AG04449 (cell line): ENCODE results near the gene NGEF.

Experiments
- CTCF ChIA-PET: fragments of 350-600 bp; formaldehyde crosslinking; extraction: SDS; loops from one replicate; lab custom pipeline; 2021; ENCODE audit warnings: antibody characterized with exemption; lab: Yijun Ruan, JAX
- POLR2A ChIA-PET: fragments of 400-600, 350-600 bp; formaldehyde crosslinking; extraction: SDS; loops from one replicate; lab custom pipeline; 2020; ENCODE audit warnings: antibody characterized with exemption, inconsistent platforms; lab: Yijun Ruan, JAX
- DNase-seq: peaks from one replicate; pipeline ENCODE4 v3.0.0-alpha.2; 2010; ENCODE audit warnings: low read depth, low spot score
- H3K4me3 ChIP-seq: 2 replicates; pipeline ENCODE4 v1.5.1; 2011; ENCODE audit warnings: low read depth, mild to moderate bottlenecking, control low read depth, low read length
- CTCF ChIP-seq: IDR thresholded peaks from one replicate; pipeline ENCODE4 v1.5.1; 2011; ENCODE audit warnings: mild to moderate bottlenecking, moderate library complexity, low read length, control low read depth, inconsistent platforms; ENCODE audit not compliant: insufficient read depth; ENCODE audit errors: missing control alignments

The NGEF gene

DNA sequence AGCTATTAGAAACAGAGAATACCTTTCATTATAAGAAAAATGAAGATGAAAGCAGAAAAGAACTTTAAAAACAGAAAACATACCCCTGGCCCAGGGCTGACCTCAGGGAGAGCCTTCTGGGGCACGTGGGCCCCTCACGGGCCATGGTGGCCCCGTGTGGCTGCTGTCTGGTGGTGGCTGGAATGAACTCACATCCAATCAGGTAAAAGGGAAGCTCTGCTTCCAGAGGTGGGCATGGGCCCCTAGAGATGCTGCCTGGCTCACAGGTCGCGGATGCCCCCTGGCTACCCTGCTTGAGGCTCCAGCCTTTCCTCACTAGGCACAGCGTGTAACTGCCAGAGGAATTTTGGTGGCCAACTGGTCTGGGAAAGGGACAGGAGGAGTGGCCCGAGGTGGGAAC is 126.4 kb downstream of the NGEF start:
- no peak overlapping the region for H3K4me3 ChIP-seq
- no peak for TF ChIP-seq CTCF
- DNase-seq: no peak
- ChIA-PET CTCF (interaction anchor here (0.8 to 2.1 kb wide), 3 partner anchors 9 to 167 kb away, joined by 3 to 11 read pairs (median 4); no protein-coding TSS in a partner anchor), POLR2A (no interaction called here)

GRCh38 chr2:232886176-232886575 is 126.9 kb downstream of the NGEF start:
- POLR2A ChIA-PET: no interaction called here
- H3K4me3 ChIP-seq: no peak overlapping the region
- CTCF ChIA-PET: interaction anchor here (2.1 kb wide), 1 partner anchor 168 kb away, joined by 11 read pairs; no protein-coding TSS in a partner anchor
- DNase-seq: no peak
- TF ChIP-seq CTCF: no peak

DNA sequence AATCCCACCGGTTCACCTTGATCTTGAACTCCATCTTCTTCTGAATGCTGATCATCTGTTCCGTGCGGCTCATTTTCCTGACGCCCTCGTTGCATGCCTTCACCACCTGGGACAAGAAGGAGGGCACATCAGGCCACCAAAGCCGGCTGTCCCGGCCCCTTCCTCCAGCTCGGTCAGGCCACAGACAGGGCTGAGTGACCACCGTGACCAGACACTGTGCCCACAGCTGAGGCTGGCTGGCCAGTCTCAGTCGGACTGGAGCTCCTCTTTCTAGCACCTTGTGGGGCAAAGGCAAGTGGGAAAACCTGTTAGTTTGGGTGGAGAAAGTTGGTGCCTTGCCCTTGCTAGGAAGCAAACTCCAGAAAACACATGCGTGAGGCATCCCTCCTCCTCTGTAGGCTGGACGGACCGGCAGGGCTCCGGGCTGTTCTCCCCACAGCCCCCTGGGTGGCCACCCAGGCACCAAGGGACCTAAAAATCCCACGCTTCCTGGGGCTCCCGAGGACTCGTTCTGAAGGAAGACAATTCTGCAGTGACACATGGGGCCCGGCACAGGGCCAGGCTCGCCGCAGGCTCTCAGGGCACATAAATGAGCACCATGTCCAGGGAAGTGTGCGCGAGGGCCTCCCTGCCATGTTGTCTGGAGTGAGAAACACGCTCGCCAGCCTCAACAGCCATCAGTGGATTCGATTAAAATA is 127.6 kb downstream of the NGEF start:
- H3K4me3 ChIP-seq: no peak overlapping the region
- no peak for TF ChIP-seq CTCF
- CTCF ChIA-PET: no interaction called here
- POLR2A ChIA-PET: no interaction called here
- no peak for DNase-seq

- TF ChIP-seq CTCF: no peak
- POLR2A ChIA-PET: no interaction called here
- CTCF ChIA-PET: no interaction called here
- DNase-seq: no peak
- no peak overlapping the region for H3K4me3 ChIP-seq
These were observed 128.3 kb downstream of the NGEF start for GRCh38 chr2:232884549-232885263.

DNA sequence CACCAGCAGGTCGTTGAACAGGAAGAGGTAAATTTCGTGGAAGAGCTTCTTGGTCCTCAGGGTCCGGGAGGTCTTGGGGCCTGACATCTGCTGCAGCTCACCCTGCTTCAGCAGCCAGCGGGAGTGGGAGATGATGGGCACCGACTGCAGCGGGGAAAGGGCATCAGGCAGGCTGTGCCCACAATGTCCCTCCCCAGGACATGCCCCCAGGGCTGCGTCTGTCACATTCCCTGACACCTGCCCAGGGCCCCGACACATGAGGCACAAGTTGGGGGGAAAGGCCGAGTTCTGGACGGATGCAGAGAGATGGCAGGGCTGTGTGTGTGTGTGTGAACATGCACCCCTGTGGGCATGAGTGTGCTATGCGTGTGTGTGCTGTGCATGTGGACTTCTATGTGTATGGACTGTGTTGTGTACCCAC is 129.0 kb downstream of the NGEF start:
- no peak for TF ChIP-seq CTCF
- POLR2A ChIA-PET: no interaction called here
- DNase-seq: no peak
- no peak overlapping the region for H3K4me3 ChIP-seq
- CTCF ChIA-PET: no interaction called here

GRCh38 chr2:232883116-232883721 is 129.8 kb downstream of the NGEF start:
- TF ChIP-seq CTCF: no peak
- no peak for DNase-seq
- ChIA-PET POLR2A (no interaction called here), CTCF (no interaction called here)
- no peak overlapping the region for H3K4me3 ChIP-seq
